Measurements from ENCODE around the gene TTN.

GRCh38 chr2:178498137-178498536 is 309.1 kb downstream of the TTN start:
- TF ChIP-seq TAF1 (conservative IDR thresholded peaks at IDR 0.05) (no peak), CTCF (IDR thresholded peaks at IDR 0.05; ENCODE audit: low read depth, low read length, missing input control) (no peak), RAD21 (IDR thresholded peaks at IDR 0.05) (no peak), NR2F2 (IDR thresholded peaks at IDR 0.05) (no peak), ATF3 (IDR thresholded peaks at IDR 0.05) (no peak), SP1 (IDR thresholded peaks at IDR 0.05) (no peak), JUND (IDR thresholded peaks at IDR 0.05) (no peak), RXRA (IDR thresholded peaks at IDR 0.05) (no peak)
- TF ChIP-seq, protein P1, sequence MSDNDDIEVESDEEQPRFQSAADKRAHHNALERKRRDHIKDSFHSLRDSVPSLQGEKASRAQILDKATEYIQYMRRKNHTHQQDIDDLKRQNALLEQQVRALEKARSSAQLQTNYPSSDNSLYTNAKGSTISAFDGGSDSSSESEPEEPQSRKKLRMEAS (IDR thresholded peaks at IDR 0.05): no peak
- TF ChIP-seq, protein P2, sequence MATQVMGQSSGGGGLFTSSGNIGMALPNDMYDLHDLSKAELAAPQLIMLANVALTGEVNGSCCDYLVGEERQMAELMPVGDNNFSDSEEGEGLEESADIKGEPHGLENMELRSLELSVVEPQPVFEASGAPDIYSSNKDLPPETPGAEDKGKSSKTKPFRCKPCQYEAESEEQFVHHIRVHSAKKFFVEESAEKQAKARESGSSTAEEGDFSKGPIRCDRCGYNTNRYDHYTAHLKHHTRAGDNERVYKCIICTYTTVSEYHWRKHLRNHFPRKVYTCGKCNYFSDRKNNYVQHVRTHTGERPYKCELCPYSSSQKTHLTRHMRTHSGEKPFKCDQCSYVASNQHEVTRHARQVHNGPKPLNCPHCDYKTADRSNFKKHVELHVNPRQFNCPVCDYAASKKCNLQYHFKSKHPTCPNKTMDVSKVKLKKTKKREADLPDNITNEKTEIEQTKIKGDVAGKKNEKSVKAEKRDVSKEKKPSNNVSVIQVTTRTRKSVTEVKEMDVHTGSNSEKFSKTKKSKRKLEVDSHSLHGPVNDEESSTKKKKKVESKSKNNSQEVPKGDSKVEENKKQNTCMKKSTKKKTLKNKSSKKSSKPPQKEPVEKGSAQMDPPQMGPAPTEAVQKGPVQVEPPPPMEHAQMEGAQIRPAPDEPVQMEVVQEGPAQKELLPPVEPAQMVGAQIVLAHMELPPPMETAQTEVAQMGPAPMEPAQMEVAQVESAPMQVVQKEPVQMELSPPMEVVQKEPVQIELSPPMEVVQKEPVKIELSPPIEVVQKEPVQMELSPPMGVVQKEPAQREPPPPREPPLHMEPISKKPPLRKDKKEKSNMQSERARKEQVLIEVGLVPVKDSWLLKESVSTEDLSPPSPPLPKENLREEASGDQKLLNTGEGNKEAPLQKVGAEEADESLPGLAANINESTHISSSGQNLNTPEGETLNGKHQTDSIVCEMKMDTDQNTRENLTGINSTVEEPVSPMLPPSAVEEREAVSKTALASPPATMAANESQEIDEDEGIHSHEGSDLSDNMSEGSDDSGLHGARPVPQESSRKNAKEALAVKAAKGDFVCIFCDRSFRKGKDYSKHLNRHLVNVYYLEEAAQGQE (IDR thresholded peaks at IDR 0.05): no peak

All from liver (tissue), 3 donors.